Stimulated activated CD4-positive, alpha-beta T cell treated with anti-CD3 and anti-CD28 coated beads, TNF-alpha, amount 100 ng/mL, for 4 hours (primary cell): ENCODE data around the gene TIMM23.
"Not testable (repeated sequence)": the region's sequence is repeated elsewhere in the genome, so short reads cannot be mapped to it uniquely, and the experiment has no call there.

Experiments used
- DNase-seq, 3 experiments: peaks; one replicate each; pipeline ENCODE4 v3.0.0-alpha.2; 2020; ENCODE audit warnings: low read depth in 3 of 3

TIMM23 gene

DNA sequence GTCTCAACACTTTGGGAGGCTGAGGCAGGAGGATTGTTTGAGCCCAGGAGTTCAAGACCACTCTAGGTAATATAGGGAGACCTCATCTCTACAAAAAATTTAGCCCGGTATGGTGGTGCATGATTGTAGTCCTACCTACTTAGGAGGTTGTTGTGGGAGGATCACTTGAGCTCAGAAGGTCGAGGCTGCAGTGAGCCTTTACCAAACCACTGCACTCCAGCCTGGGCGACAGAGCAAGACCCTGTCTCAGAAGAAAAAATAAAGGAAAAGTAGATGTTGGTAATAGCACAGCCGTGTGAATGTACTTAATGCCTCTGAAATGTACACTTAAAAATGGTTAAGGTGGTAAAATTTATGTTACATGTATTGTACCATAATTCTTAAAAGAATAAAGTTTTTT, 25.3 kb downstream of the TIMM23 start:
- no peak for DNase-seq

- no peak for DNase-seq
These were observed 25.9 kb downstream of the TIMM23 start for GRCh38 chr10:45997994-45998763.

- DNase-seq = not testable (repeated sequence)
These were observed 27.7 kb downstream of the TIMM23 start for GRCh38 chr10:45999955-46000354.

- DNase-seq = no peak
These were observed 28.2 kb downstream of the TIMM23 start for GRCh38 chr10:46000538-46000937.

- DNase-seq = no peak
These were observed 29.0 kb downstream of the TIMM23 start for GRCh38 chr10:46001187-46001756.

- not testable (repeated sequence) for DNase-seq
These were observed 29.9 kb downstream of the TIMM23 start for GRCh38 chr10:46002189-46002687.

- DNase-seq = no peak
These were observed 30.8 kb downstream of the TIMM23 start for GRCh38 chr10:46002916-46003693.

GRCh38 chr10:46004963-46005362, 32.7 kb downstream of the TIMM23 start:
- DNase-seq = no peak

DNA sequence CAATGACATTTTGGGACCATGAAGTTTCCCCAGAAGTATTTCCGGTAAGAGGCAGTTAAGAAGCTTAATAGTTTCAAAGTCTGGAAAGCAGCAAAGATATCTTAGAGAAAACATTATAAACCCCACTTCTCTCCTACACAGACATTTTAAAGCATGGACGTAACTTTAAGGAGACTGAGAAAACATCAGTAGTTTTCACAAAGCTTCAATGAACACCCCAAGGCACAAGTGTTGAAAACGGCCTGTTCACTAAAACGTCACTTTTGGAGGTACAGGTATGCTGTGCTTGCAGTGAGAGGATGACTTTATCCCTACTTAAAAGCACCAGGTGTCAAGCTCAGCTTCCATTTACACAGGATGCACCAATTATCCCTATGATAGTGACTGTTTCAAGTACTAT, 33.1 kb downstream of the TIMM23 start:
- DNase-seq = no peak

- DNase-seq = no peak
These were observed 33.9 kb downstream of the TIMM23 start for GRCh38 chr10:46006219-46006618.

GRCh38 chr10:46012746-46013145, 40.5 kb downstream of the TIMM23 start:
- no peak for DNase-seq

GRCh38 chr10:46014206-46014605, 41.9 kb downstream of the TIMM23 start:
- no peak for DNase-seq

DNA sequence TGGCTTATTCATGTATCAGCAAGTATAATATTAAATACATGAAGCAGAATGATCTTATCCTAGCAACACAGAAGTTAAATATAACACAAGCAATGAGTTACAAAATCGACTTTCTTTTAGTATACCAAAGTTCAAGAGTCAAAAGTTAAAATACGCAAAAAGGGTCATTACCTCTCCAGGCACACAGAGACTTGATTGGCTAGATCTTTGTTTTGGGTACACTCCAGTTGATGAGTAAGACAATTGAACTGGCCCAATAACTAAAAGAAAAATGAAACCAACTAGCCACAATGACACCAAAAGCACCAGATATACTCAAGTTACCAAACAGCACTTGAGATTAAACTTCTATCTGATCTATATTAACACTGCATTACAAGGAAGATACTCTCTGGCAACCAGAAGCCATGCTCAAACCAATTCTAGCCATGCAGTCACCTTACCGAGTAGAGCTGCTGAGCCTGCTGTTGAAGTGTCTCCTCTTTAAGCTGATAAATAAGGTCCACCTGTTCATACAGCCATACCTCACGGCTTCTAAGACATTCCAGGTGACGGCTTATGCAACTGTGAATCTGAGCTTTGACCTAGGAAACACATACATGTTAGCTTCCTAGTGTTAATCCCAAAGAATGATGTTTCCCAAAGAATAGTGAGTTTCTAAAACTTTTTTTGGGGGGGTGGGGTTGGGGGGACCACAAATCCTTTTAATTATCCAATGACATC, 42.6 kb downstream of the TIMM23 start:
- no peak for DNase-seq

GRCh38 chr10:46016190-46016589, 43.9 kb downstream of the TIMM23 start:
- DNase-seq = no peak

DNA sequence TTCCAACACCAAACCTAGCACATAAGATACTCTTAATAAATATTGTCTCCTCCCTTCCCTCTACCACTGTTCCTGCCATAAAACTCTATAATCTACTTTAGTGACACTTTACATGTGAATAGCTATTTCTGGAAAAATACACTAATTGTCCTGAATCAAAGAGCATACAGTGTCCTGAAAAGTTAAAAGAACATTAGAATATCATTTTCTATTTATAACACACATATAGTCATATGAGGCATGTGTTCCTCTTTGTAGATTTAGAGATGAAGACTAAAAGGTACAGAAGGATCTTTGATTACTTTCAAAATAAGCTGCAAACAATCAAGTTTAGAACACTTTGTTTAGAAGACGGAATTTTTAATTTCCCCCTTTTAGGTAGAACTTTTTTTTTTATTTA, 44.5 kb downstream of the TIMM23 start:
- DNase-seq = no peak

GRCh38 chr10:46017733-46018132, 45.4 kb downstream of the TIMM23 start:
- no peak for DNase-seq

- DNase-seq = no peak
These were observed 46.3 kb downstream of the TIMM23 start for GRCh38 chr10:46018453-46019176.

GRCh38 chr10:46019177-46019528, 46.9 kb downstream of the TIMM23 start:
- no peak for DNase-seq

DNA sequence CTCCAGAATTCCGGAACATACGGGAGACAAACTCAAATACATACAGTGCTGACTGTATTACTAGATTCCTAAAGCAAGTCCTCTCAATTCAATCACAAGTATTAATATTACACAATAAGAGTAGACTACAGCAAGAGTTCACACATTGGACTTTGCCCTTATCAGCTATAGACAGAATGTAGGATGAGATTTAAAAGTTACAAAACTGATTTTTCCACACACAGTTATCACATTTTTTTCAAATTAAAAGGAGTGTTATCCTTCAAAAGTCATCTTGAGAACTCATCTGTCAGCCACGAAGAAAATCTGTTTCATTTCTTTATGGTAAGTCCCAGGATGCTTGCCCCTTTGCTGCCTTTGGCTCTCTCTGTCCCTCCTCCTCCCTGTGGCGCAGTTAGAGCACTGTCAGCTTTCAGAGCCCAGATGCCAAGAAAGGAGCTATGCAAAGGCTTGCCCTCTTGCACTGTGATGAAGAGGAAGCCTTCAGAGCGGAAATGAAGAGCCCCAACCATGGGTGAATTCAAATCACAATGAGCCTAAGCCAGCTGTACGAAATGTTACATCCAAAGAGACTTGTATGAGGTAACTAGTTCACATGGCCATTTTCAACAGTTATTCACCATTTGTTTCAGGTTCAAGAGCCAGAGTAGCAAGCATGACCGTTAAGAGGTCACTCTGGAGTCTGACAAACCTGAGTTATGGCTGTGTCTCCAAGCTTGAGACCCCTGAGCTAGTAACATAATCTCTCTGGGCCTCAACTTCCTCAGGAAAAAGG, 47.5 kb downstream of the TIMM23 start:
- no peak for DNase-seq

DNA sequence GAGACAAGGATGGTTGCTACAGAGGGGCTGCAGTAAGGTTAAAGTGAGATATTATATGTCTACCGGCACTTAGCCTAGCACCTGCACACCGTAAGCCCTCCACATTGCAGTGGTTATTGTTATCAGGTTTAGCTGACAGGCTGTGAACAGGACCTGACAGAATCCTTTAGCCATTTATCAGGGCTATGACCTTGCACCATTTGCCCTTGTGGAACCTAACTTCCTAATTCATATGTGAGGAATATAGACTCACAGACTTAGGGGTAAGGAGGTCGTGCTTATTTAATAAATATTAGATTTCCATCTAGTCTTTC, 48.0 kb downstream of the TIMM23 start:
- no peak for DNase-seq
